ENCODE measurements around the gene PTPRK.
"Not testable (repeated sequence)": the region's sequence is repeated elsewhere in the genome, so short reads cannot be mapped to it uniquely, and the experiment has no call there.

Gene PTPRK

GRCh38 chr6:127934956-127935355, 585.4 kb downstream of the PTPRK start:
- Mint-ChIP-seq H3K4me1 (no peaks in the 10 kb centered on the region), H3K9me3 (peaks cover 9% of the 10 kb centered on the region), H3K27me3 (ENCODE audit: low read depth) (no peaks in the 10 kb centered on the region), H3K27ac (no peak overlapping the region), H3K36me3 (ENCODE audit: low read depth) (no peaks in the 10 kb centered on the region), H3K4me3 (no peak overlapping the region)
- TF ChIP-seq CTCF (IDR thresholded peaks at IDR 0.05; ENCODE audit: unreplicated experiment in 3 of 3), result no peak

- Mint-ChIP-seq H3K9me3 (peaks cover 9% of the 10 kb centered on the region), H3K36me3 (ENCODE audit: low read depth) (no peaks in the 10 kb centered on the region), H3K4me3 (no peak overlapping the region), H3K4me1 (no peaks in the 10 kb centered on the region), H3K27ac (no peak overlapping the region), H3K27me3 (ENCODE audit: low read depth) (no peaks in the 10 kb centered on the region)
- no peak for TF ChIP-seq CTCF (IDR thresholded peaks at IDR 0.05; ENCODE audit: unreplicated experiment in 3 of 3)
These were observed 586.3 kb downstream of the PTPRK start for GRCh38 chr6:127933852-127934840.

- Mint-ChIP-seq H3K4me3 (no peak overlapping the region), H3K9me3 (peaks cover 15% of the 10 kb centered on the region), H3K4me1 (no peaks in the 10 kb centered on the region), H3K27ac (no peak overlapping the region), H3K36me3 (ENCODE audit: low read depth) (no peaks in the 10 kb centered on the region), H3K27me3 (ENCODE audit: low read depth) (no peaks in the 10 kb centered on the region)
- no peak for TF ChIP-seq CTCF (IDR thresholded peaks at IDR 0.05; ENCODE audit: unreplicated experiment in 3 of 3)
These were observed 587.3 kb downstream of the PTPRK start for GRCh38 chr6:127933137-127933536.

- Mint-ChIP-seq H3K27ac (no peak overlapping the region), H3K4me1 (no peaks in the 10 kb centered on the region)
- no peak for TF ChIP-seq CTCF (IDR thresholded peaks at IDR 0.05; ENCODE audit: unreplicated experiment in 3 of 3)
These were observed 587.7 kb downstream of the PTPRK start for GRCh38 chr6:127932708-127933107.

GRCh38 chr6:127926441-127926840, 594.0 kb downstream of the PTPRK start:
- not testable (repeated sequence) for H3K27ac Mint-ChIP-seq; H3K4me3 Mint-ChIP-seq; H3K4me1 Mint-ChIP-seq; H3K27me3 Mint-ChIP-seq (ENCODE audit: low read depth); H3K36me3 Mint-ChIP-seq (ENCODE audit: low read depth)
- peaks cover 32% of the 10 kb centered on the region for H3K9me3 Mint-ChIP-seq

More at GRCh38 chr6:127932708-127933107, 587.7 kb downstream of the PTPRK start:
- Mint-ChIP-seq H3K36me3 (ENCODE audit: low read depth) (no peaks in the 10 kb centered on the region), H3K4me3 (no peak overlapping the region), H3K9me3 (peaks cover 16% of the 10 kb centered on the region), H3K27me3 (ENCODE audit: low read depth) (no peaks in the 10 kb centered on the region)

GRCh38 chr6:127924440-127924839, 596.0 kb downstream of the PTPRK start:
- H3K9me3 Mint-ChIP-seq, result peaks cover 32% of the 10 kb centered on the region
- no peak for TF ChIP-seq CTCF (IDR thresholded peaks at IDR 0.05; ENCODE audit: unreplicated experiment in 3 of 3)
- no peaks in the 10 kb centered on the region for H3K36me3 Mint-ChIP-seq (ENCODE audit: low read depth)
- no peaks in the 10 kb centered on the region for H3K27me3 Mint-ChIP-seq (ENCODE audit: low read depth)
- H3K27ac Mint-ChIP-seq, result no peak overlapping the region
- H3K4me1 Mint-ChIP-seq, result no peaks in the 10 kb centered on the region
- no peak overlapping the region for H3K4me3 Mint-ChIP-seq

Measured in nephron (organoid).